C4-2B (cell line): Measurements from ENCODE around the gene LRWD1.

Experiments
- H3K27ac ChIP-seq: fragments of 450-650 bp; 2 replicates; pipeline ENCODE4 v1.5.1; 2017
- CTCF ChIP-seq: fragments of 450-650 bp; conservative IDR thresholded peaks from 2 replicates; pipeline ENCODE4 v1.5.1; 2017; ENCODE audit warnings: mild to moderate bottlenecking
- ZFX ChIP-seq: fragments of 450-650 bp; IDR thresholded peaks from 2 replicates; pipeline ENCODE4 v1.6.1; 2017

The LRWD1 gene

DNA sequence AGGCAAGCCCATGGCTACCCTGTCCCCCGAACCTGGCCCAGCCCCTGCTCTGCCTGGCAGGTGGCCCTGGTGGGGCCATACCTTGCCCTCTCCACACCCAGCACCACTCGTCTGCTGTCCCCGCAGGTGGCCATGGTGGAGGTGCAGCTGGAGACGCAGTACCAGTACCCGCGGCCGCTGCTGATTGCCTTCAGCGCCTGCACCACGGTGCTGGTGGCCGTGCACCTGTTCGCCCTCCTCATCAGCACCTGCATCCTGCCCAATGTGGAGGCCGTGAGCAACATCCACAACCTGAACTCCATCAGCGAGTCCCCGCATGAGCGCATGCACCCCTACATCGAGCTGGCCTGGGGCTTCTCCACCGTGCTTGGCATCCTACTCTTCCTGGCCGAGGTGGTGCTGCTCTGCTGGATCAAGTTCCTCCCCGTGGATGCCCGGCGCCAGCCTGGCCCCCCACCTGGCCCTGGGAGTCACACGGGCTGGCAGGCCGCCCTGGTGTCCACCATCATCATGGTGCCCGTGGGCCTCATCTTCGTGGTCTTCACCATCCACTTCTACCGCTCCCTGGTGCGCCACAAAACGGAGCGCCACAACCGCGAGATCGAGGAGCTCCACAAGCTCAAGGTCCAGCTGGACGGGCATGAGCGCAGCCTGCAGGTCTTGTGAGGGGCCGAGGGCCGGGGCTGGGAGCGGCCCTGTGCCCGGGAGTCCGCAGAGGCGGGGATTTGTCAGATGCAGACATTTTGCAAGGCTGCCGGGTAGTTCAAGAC, 18.2 kb upstream of the LRWD1 start:
- TF ChIP-seq CTCF (no peak), ZFX (no peak)
- H3K27ac ChIP-seq = no peak overlapping the region

GRCh38 chr7:102447311-102447710, 17.5 kb upstream of the LRWD1 start:
- TF ChIP-seq ZFX (no peak), CTCF (no peak)
- no peak overlapping the region for H3K27ac ChIP-seq

- no peak overlapping the region for H3K27ac ChIP-seq
- TF ChIP-seq ZFX = no peak
- no peak for TF ChIP-seq CTCF
Observed at GRCh38 chr7:102449136-102449535, 15.6 kb upstream of the LRWD1 start.

- no peak for TF ChIP-seq ZFX
- TF ChIP-seq CTCF = no peak
- no peak overlapping the region for H3K27ac ChIP-seq
Observed at GRCh38 chr7:102450242-102450641, 14.5 kb upstream of the LRWD1 start.

GRCh38 chr7:102451371-102452054, 13.3 kb upstream of the LRWD1 start:
- TF ChIP-seq ZFX (no peak), CTCF (no peak)
- H3K27ac ChIP-seq = no peak overlapping the region

DNA sequence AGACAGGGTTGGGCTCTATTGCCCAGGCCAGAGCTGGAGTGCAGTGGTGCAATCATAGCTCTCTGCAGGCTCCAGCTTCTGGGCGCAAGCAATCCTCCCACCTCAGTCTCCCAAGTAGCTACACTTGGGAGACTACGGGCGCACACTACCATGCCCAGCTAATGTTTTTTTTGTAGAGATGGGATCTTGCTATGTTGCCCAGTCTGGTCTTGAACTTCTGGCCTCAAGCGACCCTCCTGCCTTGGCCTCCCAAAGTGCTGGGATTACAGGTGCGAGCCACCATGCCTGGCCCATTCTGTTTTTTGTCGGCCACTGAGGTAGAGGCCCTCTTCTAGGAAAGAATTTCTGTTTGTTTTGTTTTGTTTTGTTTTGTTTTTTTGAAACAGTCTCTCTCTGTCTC, 12.3 kb upstream of the LRWD1 start:
- H3K27ac ChIP-seq = no peak overlapping the region
- TF ChIP-seq ZFX (no peak), CTCF (no peak)

DNA sequence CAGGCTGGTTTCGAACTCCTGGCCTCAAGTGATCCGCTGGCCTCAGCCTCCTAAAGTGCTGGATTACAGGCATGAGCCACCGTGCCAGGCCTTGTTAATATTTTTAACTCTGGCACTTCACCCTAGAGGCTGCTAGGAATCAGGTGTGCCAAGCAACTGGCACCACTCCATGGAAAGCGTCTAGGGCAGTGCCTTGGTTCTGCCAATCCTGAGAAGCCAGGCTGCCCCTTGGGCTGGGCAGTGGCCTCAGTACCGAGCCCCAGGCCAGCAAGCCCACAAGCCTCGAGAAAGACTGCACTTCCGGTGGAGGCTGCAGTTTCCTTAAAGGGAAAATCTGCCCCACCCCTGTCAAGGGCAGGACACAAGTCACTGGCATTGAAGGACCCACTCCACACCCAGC, 11.5 kb upstream of the LRWD1 start:
- TF ChIP-seq CTCF (no peak), ZFX (no peak)
- no peak overlapping the region for H3K27ac ChIP-seq
